Mucosa of descending colon (tissue), 3 donors: ENCODE measurements around the gene PGAM1. TPM values are rescaled to one million over a fixed set of nuclear protein-coding genes. Genes with fewer than 3 reads are reported as not detected.

Experiments used
- ATAC-seq: fragments of 200-7000 bp; cut with Tn5 transposase; one replicate; pipeline ENCODE4 v1.9.1; 2020; ENCODE audit warnings: mild to moderate bottlenecking, moderate library complexity
- DNase-seq, 3 donors: peaks; one replicate each; pipeline ENCODE4 v3.0.0-alpha.2; 2020
- H3K36me3 ChIP-seq: fragments of 200-600 bp; one replicate; pipeline ENCODE4 v1.8.0; 2021; ENCODE audit warnings: low read depth, mild to moderate bottlenecking
- H3K4me1 ChIP-seq: fragments of 200-600 bp; one replicate; pipeline ENCODE4 v1.8.0; 2021; ENCODE audit warnings: low read depth, mild to moderate bottlenecking
- H3K4me3 ChIP-seq: fragments of 200-600 bp; one replicate; pipeline ENCODE4 v1.8.0; 2021; ENCODE audit warnings: mild to moderate bottlenecking
- H3K9me3 ChIP-seq: fragments of 200-600 bp; one replicate; pipeline ENCODE4 v1.8.0; 2021; ENCODE audit warnings: mild to moderate bottlenecking
- intact Hi-C, 2 donors: fragments of 100-400 bp; cut with DNase I in 1 of 2; cut with micrococcal nuclease in 1 of 2; formaldehyde crosslinking; loops; one replicate each; pipeline versions ENCODE4 v1.11.0 to v1.11.1; 2022; cut with DNase I, micrococcal nuclease
- total RNA-seq, 3 donors: library from RNA; stranded (reverse); fragmentation: NEBNext Ultra II Directional in 2 of 3; extraction: Animal tissue kit (Norgen Biotek cat#: 25700) in 2 of 3; gene quantifications; one replicate each; pipeline versions ENCODE4 v1.2.1 to v1.2.4, GENCODE V29; 2021 to 2023
- TF ChIP-seq, protein P1 (sequence below): fragments of 200-600 bp; IDR thresholded peaks from one replicate; pipeline ENCODE4 v1.8.0; 2022; ENCODE audit warnings: antibody characterized with exemption, mild to moderate bottlenecking
- donor health status: DM: no; HTN: no; CAD: no; lungs with moderate emphysema.
- donor health status: DM: no; HTN: no; CAD: no.
- donor health status: DM: no; HTN: yes; CAD: no.

Gene PGAM1
- total RNA-seq, 3 donors from 2014 or later, result 173 to 244 (median 186) TPM

GRCh38 chr10:97444212-97444611 lies 18.2 kb downstream of the PGAM1 start:
- Histone ChIP-seq H3K4me3 (no peak overlapping the region), H3K36me3 (no peaks in the 10 kb centered on the region), H3K9me3 (no peaks in the 10 kb centered on the region), H3K4me1 (peaks cover 19% of the 10 kb centered on the region)
- ATAC-seq (no peak), DNase-seq (no peak)
- intact Hi-C loops, result no loop called here
- TF ChIP-seq, protein P1, sequence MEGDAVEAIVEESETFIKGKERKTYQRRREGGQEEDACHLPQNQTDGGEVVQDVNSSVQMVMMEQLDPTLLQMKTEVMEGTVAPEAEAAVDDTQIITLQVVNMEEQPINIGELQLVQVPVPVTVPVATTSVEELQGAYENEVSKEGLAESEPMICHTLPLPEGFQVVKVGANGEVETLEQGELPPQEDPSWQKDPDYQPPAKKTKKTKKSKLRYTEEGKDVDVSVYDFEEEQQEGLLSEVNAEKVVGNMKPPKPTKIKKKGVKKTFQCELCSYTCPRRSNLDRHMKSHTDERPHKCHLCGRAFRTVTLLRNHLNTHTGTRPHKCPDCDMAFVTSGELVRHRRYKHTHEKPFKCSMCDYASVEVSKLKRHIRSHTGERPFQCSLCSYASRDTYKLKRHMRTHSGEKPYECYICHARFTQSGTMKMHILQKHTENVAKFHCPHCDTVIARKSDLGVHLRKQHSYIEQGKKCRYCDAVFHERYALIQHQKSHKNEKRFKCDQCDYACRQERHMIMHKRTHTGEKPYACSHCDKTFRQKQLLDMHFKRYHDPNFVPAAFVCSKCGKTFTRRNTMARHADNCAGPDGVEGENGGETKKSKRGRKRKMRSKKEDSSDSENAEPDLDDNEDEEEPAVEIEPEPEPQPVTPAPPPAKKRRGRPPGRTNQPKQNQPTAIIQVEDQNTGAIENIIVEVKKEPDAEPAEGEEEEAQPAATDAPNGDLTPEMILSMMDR, result no peak

- no peaks in the 10 kb centered on the region for H3K9me3 ChIP-seq
- TF ChIP-seq, protein P1, result no peak
- DNase-seq (no peak), ATAC-seq (peak; percentile 5)
- intact Hi-C loops, result no loop called here
- H3K36me3 ChIP-seq, result no peaks in the 10 kb centered on the region
- H3K4me3 ChIP-seq, result peak overlapping the region; percentile 54
- peaks cover 19% of the 10 kb centered on the region for H3K4me1 ChIP-seq
Measured at GRCh38 chr10:97445357-97445721, 19.3 kb downstream of the PGAM1 start.

- no peaks in the 10 kb centered on the region for H3K36me3 ChIP-seq
- no peaks in the 10 kb centered on the region for H3K9me3 ChIP-seq
- intact Hi-C loops, result no loop called here
- peaks cover 19% of the 10 kb centered on the region for H3K4me1 ChIP-seq
- TF ChIP-seq, protein P1, result no peak
- ATAC-seq, result peak; percentile 99
- peak; percentile 91 to 94 (median 91) for DNase-seq
- peak within 1 kb of the TSS; percentile 54 for H3K4me3 ChIP-seq
Measured at GRCh38 chr10:97445722-97446639, 20.0 kb downstream of the PGAM1 start, which contains the start of the genes EXOSC1 and ZDHHC16. TSS of gene EXOSC1 (minus strand) at chr10:97446006. CDS start at chr10:97445985, 21 bp downstream. TSS of gene ZDHHC16 (plus strand) at chr10:97446175. CDS start at chr10:97451676, 5,501 bp downstream.

- TF ChIP-seq, protein P1, result no peak
- ATAC-seq (no peak), DNase-seq (no peak)
- intact Hi-C loops, result no loop called here
- Histone ChIP-seq H3K4me3 (no peak overlapping the region), H3K9me3 (no peaks in the 10 kb centered on the region), H3K36me3 (no peaks in the 10 kb centered on the region), H3K4me1 (peaks cover 13% of the 10 kb centered on the region)
Measured at GRCh38 chr10:97450828-97451227, 24.8 kb downstream of the PGAM1 start.

- TF ChIP-seq, protein P1, result no peak
- DNase-seq (no peak), ATAC-seq (no peak)
- intact Hi-C loops, result no loop called here
- no peaks in the 10 kb centered on the region for H3K36me3 ChIP-seq
- no peaks in the 10 kb centered on the region for H3K9me3 ChIP-seq
- peaks cover 11% of the 10 kb centered on the region for H3K4me1 ChIP-seq
- no peak overlapping the region for H3K4me3 ChIP-seq
Measured at GRCh38 chr10:97451605-97452004, 25.6 kb downstream of the PGAM1 start.
